Measurements from ENCODE around the gene KCNC3. TPM values are rescaled to one million over a fixed set of nuclear protein-coding genes. Genes with fewer than 3 reads are reported as not detected.

The KCNC3 gene
- total RNA-seq, 2 experiments from 2014 or later, result 1.6 to 2.0 TPM

DNA sequence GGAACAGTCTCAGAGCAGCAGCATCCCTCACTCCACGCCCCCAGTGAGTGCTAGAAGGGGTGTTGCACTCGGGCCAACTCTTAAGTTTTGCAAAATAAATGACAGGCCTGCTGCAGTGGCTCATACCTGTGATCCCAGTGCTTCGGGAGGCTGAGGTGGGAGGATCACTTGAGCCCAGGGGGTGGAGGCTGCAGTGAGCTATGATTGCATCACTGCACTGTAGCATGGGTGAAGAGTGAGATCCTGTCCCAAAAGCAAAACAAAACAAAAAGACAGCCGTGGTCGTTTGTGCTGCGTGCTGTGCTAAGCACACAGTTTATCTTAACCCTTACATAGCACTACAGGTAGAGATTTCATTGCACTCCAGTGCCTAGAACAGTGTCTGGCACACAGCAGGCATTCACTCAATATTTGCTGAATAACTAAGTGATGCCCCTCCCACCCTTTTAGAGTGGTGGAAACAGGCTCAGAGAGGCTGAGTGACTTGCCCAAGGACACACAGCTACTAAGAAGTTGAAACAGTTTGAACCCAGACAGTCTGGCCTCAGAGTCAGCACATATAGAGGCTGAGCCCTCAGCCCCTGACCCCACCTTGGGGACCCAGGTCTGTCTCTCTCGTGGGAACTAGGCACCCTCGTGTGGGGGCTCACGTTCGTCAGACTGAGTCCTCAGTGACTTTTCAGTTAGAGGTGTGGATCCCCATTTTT, 18.3 kb downstream of the KCNC3 start:
- intact Hi-C loops (cut with DNase I, micrococcal nuclease), result no loop called here

GRCh38 chr19:50309396-50310125, 19.6 kb downstream of the KCNC3 start:
- Histone ChIP-seq H3K27me3 (ENCODE audit: control insufficient read depth in 1 of 2, insufficient read depth in 2 of 2, low read length in 2 of 2) (peaks cover 53 to 59% of the 10 kb centered on the region in 2 experiments), H3K4me3 (ENCODE audit: low read length) (no peak overlapping the region), H3K4me1 (ENCODE audit: insufficient read depth, low read length) (peaks cover 6% of the 10 kb centered on the region), H3K27ac (ENCODE audit: low read depth in 1 of 2, low read length in 2 of 2) (no peak overlapping the region), H3K9me3 (ENCODE audit: control insufficient read depth in 1 of 2, insufficient read depth in 1 of 2, low read length in 2 of 2) (peaks cover 0 to 4% of the 10 kb centered on the region in 2 experiments), H3K36me3 (ENCODE audit: insufficient read depth, low read length) (no peaks in the 10 kb centered on the region)
- TF ChIP-seq, protein P1, sequence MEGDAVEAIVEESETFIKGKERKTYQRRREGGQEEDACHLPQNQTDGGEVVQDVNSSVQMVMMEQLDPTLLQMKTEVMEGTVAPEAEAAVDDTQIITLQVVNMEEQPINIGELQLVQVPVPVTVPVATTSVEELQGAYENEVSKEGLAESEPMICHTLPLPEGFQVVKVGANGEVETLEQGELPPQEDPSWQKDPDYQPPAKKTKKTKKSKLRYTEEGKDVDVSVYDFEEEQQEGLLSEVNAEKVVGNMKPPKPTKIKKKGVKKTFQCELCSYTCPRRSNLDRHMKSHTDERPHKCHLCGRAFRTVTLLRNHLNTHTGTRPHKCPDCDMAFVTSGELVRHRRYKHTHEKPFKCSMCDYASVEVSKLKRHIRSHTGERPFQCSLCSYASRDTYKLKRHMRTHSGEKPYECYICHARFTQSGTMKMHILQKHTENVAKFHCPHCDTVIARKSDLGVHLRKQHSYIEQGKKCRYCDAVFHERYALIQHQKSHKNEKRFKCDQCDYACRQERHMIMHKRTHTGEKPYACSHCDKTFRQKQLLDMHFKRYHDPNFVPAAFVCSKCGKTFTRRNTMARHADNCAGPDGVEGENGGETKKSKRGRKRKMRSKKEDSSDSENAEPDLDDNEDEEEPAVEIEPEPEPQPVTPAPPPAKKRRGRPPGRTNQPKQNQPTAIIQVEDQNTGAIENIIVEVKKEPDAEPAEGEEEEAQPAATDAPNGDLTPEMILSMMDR (IDR thresholded peaks at IDR 0.05), result no peak
- Mint-ChIP-seq H3K36me3 (ENCODE audit: low read depth) (no peaks in the 10 kb centered on the region), H3K4me3 (no peak overlapping the region), H3K9me3 (no peaks in the 10 kb centered on the region), H3K27ac (no peak overlapping the region), H3K27me3 (peaks cover 82% of the 10 kb centered on the region), H3K4me1 (ENCODE audit: low read depth) (peaks cover 10% of the 10 kb centered on the region)
- CTCF ChIA-PET, result no interaction called here
- no peak for DNase-seq
- intact Hi-C loops (cut with DNase I, micrococcal nuclease), result no loop called here
- ATAC-seq (ENCODE audit: poor library complexity), result no peak
- POLR2A ChIA-PET, result no interaction called here

More for the DNA sequence above, 18.3 kb downstream of the KCNC3 start:
- peaks cover 84% of the 10 kb centered on the region for H3K27me3 Mint-ChIP-seq
- Histone ChIP-seq H3K9me3 (ENCODE audit: control insufficient read depth in 1 of 2, insufficient read depth in 1 of 2, low read length in 2 of 2) (peaks cover 0 to 4% of the 10 kb centered on the region in 2 experiments), H3K27ac (ENCODE audit: low read depth in 1 of 2, low read length in 2 of 2) (no peak overlapping the region), H3K36me3 (ENCODE audit: insufficient read depth, low read length) (no peaks in the 10 kb centered on the region), H3K27me3 (ENCODE audit: control insufficient read depth in 1 of 2, insufficient read depth in 2 of 2, low read length in 2 of 2) (peaks cover 62 to 71% of the 10 kb centered on the region in 2 experiments), H3K4me1 (ENCODE audit: insufficient read depth, low read length) (peaks cover 9% of the 10 kb centered on the region), H3K4me3 (ENCODE audit: low read length) (no peak overlapping the region)
- CTCF ChIA-PET, result no interaction called here
- no peaks in the 10 kb centered on the region for H3K9me3 Mint-ChIP-seq
- no peak overlapping the region for H3K4me3 Mint-ChIP-seq
- POLR2A ChIA-PET, result no interaction called here
- no peak overlapping the region for H3K27ac Mint-ChIP-seq
- ATAC-seq (ENCODE audit: poor library complexity), result no peak
- peaks cover 19% of the 10 kb centered on the region for H3K4me1 Mint-ChIP-seq (ENCODE audit: low read depth)
- DNase-seq, result no peak
- no peaks in the 10 kb centered on the region for H3K36me3 Mint-ChIP-seq (ENCODE audit: low read depth)
- TF ChIP-seq, protein P1 (IDR thresholded peaks at IDR 0.05), result no peak

DNA sequence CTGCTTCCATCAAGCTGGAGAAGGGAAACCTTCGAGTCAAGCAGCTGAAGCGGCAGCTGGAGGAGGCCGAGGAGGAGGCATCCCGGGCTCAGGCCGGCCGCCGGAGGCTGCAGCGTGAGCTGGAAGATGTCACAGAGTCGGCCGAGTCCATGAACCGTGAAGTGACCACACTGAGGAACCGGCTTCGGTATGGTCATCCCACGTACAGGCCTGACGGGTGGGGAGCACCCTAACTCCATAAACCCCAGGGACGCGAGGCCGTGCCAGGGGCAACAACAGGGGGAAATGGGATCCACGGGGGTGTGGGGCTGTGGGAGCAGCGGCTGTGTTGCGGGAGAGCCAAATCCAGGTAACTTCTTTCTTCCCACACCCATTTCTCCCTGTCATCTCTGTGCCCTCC, 20.2 kb downstream of the KCNC3 start:
- H3K27ac Mint-ChIP-seq, result no peak overlapping the region
- peaks cover 79% of the 10 kb centered on the region for H3K27me3 Mint-ChIP-seq
- no peak overlapping the region for H3K4me3 Mint-ChIP-seq
- no peaks in the 10 kb centered on the region for H3K36me3 Mint-ChIP-seq (ENCODE audit: low read depth)
- POLR2A ChIA-PET, result no interaction called here
- H3K4me1 ChIP-seq (ENCODE audit: insufficient read depth, low read length), result peaks cover 6% of the 10 kb centered on the region
- no peak overlapping the region for H3K4me3 ChIP-seq (ENCODE audit: low read length)
- DNase-seq, result no peak
- CTCF ChIA-PET, result no interaction called here
- H3K4me1 Mint-ChIP-seq (ENCODE audit: low read depth), result peaks cover 10% of the 10 kb centered on the region
- H3K9me3 Mint-ChIP-seq, result no peaks in the 10 kb centered on the region
- peaks cover 48 to 54% of the 10 kb centered on the region in 2 experiments for H3K27me3 ChIP-seq (ENCODE audit: control insufficient read depth in 1 of 2, insufficient read depth in 2 of 2, low read length in 2 of 2)
- H3K27ac ChIP-seq (ENCODE audit: low read depth in 1 of 2, low read length in 2 of 2), result no peak overlapping the region
- no peaks in the 10 kb centered on the region for H3K36me3 ChIP-seq (ENCODE audit: insufficient read depth, low read length)
- intact Hi-C loops (cut with DNase I, micrococcal nuclease), result no loop called here
- no peak for ATAC-seq (ENCODE audit: poor library complexity)
- H3K9me3 ChIP-seq (ENCODE audit: control insufficient read depth in 1 of 2, insufficient read depth in 1 of 2, low read length in 2 of 2), result peaks cover 0 to 4% of the 10 kb centered on the region in 2 experiments
- TF ChIP-seq, protein P1 (IDR thresholded peaks at IDR 0.05), result no peak
